ENCODE data around the gene PCGF6.
"Not testable (repeated sequence)": the region's sequence is repeated elsewhere in the genome, so short reads cannot be mapped to it uniquely, and the experiment has no call there.

PCGF6 gene

DNA sequence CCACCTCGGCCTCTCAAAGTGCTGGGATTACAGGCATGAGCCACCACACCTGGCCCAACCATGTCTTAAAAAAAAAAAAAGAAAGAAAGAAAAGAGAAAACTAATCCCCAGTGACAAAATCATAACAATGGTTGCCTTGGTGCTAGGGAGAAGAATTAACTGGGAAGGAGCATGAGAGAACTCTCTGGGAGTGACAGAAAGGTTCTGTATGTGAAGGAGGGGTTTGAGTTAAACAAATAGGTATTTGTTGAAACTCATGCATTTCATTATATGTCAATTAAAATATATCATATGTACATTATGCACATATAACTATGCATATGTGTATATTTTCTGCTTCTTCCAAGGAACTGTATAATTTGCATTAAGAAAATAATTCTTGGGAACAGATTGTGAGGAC lies 40.7 kb downstream of the PCGF6 start:
- DNase-seq: no peak

DNA sequence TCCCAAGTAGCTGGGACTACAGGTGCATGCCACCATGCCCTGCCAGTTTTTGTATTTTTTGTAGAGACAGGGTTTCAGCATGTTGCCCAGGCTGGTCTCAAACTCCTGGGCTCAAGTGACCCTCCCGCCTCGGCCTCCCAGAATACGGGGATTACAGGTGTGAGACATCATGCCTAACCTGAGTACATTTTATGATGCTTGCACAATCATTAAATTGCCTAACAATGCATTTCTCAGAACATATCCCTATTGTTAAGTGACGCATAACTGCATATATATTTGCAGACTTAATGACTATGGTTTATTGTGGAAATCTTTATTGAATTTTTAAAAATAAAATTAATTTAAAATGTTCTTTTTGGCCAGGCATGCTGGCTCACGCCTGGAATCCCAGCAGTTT lies 43.3 kb downstream of the PCGF6 start:
- DNase-seq: no peak

DNA sequence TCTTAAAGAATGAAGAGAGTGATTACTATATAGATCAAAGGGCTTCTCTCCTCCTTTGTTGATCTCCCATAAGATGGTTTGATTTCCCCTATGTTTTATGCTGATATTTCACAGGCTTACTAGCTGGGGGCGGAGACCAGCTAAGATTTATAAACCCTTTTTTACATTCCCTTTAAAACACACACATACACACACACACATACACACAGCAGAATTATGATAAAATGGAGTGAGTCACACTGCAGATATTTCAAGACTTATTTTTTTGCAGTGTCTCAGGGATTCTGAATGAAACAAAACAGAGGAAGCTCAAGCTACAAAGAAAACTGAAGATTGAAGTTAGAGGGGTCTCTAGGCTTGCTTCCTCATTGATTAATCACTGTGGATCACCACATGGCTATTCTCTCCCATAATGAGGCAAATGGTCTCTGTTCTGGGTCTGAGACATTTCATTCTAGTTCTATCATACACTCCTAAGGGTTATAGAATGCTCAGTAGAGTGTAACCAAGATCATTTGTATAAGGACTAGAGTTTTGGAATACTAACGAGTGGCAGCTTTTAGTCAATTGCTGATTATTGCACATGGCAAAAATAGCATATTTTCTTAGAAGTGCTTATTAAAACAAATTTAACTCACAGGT lies 55.4 kb downstream of the PCGF6 start:
- no peak for DNase-seq

DNA sequence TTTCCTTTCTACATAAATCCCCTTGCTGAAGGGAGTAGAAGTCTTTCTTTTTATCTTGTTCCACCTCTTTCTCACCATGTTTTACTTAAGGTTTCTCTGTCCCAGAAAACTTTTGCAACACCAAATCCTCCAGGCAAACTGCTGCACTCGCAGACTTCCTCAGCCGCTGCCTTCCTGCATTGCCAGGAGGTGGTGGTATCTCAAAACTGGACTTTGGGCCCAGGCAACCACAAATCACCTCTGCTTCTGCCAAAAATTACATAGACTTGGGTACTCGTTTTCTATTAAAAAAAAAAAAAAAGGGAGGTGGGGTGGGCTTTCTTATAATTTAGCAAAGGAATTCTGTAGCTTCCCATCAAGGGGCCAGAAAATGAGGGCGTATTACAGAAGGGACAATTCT lies 59.4 kb downstream of the PCGF6 start:
- no peak for DNase-seq

DNA sequence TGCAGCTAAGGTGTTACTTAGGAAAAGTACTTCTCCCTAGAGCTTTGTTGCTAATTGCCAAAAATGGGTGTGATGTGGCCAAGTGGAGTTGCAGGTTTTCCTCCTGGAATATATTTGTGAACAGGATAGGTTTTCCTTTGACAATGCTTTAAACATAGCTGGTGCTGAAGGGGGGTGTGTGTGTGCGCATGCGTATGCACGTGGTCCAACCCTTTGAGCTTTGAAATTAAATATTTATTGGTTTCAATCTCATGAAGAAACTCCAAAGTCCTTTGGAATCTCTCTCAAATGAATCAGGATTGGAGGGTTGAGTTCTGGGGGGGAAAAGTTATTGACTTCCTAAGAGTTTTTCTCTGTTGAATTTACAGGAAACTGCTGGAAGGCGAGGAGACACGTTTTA lies 62.9 kb downstream of the PCGF6 start:
- DNase-seq: no peak

DNA sequence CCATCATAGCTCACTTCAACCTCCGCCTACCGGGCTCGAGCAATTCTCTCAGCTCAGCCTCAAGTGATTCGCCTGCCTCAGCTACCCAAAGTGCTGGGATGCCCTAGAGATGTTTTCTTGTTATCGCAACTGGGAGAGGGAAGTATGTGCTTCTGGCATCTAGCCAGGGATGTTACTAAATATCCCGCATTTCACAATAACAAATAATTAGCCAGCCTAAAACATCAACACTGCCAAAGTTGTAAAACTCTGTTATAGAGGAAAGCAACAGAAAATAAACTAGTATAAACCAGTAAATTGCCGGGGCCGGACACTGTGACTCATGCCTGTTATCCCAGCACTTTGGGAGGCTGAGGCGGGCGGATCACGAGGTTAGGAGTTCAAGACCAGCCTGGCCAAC lies 66.8 kb downstream of the PCGF6 start:
- no peak for DNase-seq

DNA sequence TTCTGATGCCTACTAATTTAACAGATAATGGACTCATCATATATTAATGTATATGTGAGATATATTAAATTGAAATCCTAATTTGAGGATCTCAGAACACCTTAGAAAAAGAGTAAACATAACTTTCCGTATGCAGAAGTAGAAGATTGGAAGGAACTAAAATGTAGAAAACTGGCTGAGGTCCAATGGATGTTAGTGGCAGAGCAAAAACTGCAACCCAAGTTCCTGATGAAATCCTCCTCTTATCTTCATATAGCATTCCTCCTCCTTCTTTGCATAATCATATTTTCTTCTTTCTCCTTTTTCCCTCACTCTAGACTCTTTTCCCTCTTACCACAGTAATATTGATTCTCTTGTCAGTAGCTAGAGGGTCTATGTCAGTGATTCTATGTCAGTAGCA lies 68.0 kb downstream of the PCGF6 start:
- DNase-seq: no peak

DNA sequence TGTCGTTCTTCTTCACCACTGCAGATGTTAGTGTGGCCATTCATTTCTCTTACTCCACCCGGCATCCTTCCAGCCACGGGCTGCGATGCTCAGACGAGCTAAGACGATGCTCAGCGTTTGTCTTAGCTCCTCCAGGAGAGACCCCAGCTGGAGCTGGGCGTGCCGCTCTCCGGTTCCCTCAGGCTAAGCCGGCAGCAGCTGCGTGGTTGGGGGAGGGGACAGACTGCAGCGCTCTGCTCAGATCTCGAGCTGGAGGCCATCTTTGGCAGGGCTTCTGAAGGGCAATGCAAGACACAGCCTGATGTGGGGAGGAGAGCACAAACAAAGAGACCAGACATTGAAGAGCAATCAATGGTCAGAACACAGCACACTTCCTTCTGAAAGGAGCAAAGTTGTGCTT lies 69.2 kb downstream of the PCGF6 start:
- no peak for DNase-seq

DNA sequence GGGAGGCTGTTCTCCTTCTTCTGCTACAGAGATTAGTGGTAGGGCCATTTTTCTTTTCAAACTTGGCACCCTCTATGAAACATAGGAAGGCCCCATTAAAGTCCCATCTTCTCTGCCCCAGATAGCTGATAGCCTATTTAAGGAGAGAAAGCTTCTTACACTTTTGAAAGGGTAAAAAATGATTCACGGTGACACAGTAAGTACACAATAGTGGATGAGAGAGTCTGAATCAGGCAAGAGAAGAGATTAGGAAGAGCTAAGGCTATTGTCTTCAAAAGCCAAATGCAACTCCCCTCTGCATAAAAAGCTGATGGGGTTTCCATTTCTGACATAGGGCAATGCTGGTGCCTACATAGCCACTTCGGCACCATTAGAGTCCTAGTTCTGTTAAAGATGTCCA lies 70.4 kb downstream of the PCGF6 start:
- DNase-seq: no peak

DNA sequence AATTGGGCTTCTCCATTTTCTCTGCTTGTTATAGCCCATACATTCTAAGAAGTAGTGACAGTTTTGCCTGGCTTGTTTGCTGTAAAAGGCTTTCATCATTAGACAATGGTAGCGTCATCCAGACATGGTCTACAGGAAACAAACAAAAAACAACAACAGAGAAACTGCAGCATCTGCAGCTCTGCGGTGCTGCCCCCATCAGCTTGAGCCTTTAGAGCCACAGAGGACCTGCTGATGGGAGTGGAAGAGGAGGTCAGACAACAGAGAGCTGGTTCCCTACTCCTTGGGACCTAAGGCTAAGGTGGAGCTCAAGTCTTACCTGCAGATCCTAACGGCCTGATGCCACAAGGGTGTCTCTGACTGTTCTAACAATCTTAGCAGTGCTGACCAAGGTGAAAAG lies 70.9 kb downstream of the PCGF6 start:
- no peak for DNase-seq

DNA sequence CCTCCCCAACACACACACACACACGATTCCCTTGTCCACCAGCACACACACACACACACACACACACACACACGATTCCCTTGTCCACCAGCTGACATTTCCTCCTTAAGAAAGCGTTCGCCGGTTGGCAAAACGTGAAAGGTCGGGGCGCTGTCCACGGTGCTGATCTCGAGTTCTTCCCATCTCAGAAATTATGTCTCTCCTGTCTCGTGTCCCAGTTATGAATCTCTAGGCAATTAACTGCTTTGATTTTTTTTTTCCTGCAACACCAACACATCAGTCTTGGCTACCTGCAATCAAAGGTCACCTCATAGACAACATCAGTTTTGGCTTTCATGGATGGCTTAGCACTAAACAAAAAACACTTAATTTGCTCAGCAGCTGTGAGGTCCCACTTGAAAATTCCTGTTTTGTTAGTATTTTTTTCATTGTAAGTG lies 72.1 kb downstream of the PCGF6 start:
- DNase-seq: peak; percentile 30

DNA sequence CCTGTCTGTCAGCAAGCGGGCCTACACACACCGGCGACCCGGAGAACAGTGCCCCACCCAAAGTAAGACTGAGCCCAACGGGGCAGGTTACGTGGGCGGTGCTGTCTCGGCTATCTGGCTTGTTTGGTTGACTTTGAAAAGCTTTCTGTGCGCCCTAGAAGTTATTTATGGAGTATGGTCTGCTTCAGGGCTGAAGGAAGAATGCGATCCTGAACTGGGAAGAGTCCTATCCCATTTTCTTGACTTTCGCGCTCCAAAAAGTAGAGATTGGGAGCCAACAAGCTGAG lies 72.5 kb downstream of the PCGF6 start:
- no peak for DNase-seq

DNA sequence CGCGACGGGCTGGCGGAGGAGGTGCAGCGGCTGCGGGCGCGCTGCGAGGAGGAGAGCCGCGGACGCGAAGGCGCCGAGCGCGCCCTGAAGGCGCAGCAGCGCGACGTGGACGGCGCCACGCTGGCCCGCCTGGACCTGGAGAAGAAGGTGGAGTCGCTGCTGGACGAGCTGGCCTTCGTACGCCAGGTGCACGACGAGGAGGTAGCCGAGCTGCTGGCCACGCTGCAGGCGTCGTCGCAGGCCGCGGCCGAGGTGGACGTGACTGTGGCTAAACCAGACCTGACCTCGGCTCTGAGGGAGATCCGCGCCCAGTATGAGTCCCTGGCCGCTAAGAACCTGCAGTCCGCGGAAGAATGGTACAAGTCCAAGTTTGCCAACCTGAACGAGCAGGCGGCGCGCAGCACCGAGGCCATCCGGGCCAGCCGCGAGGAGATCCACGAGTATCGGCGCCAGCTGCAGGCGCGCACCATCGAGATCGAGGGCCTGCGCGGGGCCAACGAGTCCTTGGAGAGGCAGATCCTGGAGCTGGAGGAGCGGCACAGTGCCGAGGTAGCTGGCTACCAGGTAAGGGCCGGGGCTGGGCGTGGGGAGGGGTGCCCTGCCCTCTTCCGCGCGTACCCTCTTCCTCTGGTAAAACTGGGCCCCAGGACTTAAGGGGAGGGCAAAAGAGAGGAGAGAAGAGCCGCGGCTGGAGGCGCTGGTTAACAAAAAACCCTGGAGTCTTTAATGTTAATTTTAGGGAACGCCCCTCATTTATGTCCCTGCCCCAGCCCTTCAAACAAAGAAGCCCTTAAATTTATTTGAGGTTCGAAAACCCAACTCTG lies 73.0 kb downstream of the PCGF6 start:
- DNase-seq: no peak

DNA sequence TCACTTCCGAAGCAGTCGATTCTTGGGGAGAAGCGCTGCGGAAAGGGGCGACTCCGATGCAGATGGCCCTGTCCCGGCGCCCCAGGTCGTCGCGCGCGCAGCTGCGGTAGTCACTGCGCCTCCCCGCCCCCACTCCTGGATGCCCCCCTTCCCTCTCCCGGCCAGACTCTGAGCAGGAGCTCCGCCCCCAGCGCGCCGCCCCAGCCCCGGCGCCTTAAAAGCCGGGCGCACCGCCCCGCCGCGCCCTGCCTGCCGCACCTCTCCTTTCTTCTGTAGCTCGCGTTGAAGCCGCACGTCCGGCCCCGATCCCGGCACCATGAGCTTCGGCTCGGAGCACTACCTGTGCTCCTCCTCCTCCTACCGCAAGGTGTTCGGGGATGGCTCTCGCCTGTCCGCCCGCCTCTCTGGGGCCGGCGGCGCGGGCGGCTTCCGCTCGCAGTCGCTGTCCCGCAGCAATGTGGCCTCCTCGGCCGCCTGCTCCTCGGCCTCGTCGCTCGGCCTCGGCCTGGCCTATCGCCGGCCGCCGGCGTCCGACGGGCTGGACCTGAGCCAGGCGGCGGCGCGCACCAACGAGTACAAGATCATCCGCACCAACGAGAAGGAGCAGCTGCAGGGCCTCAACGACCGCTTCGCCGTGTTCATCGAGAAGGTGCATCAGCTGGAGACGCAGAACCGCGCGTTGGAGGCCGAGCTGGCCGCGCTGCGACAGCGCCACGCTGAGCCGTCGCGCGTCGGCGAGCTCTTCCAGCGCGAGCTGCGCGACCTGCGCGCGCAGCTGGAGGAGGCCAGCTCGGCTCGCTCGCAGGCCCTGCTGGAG lies 73.8 kb downstream of the PCGF6 start, which contains the start of gene INA:
TSS of gene INA (plus strand) at position 243 of the 817 bp plus-strand sequence. CDS start at position 317, 74 bp downstream.
- peak; percentile 56 for DNase-seq

DNA sequence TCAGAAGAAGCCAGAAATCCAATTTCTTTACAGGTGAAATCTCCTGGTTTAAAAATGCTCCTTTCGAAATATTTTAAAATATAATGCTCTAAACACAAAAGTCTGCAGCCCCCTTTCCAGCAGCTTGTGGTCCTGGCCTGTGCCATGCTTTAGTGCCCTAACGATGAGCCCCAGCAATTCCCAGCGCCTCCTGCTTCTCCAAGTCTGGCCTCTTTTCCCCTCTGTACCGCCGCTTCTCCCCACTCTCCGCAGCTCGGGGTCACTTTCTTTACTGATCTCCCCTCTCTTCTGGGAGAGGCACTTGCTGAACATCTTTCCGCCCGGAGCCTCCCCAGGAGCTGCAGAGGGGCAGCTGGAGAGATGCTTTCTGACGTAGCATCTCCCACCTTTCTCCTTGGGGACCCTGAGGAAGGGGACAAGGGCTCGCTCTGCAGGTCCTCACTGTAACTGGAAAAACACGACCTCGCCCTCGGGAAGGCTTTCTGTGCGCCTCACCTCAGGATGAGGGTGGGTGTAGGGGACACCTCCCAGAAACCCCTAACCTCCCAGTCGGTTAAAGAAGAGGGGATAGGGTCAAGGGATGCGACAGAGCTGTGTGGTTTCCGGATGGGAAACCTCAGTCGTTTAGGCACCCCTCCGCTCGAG lies 74.6 kb downstream of the PCGF6 start:
- DNase-seq: no peak

DNA sequence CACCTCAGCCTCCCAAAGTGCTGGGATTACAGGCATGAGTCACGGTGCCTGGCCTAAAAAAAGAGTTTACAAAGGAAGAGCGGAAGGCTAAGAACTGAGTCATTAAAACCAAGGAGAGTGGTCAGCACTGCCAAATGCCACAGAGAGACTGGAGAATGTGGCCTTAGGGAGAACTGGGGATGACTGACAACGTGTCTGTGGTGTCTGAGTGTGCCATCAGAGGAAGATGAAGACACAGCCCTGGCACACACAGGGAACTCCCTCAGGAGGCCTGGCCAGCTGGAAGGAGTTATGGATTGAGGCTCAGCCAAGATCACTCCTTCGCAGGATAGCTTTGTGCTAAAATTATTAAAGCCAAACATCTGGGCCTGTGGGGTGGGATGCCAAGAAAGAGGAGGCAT lies 77.9 kb downstream of the PCGF6 start:
- DNase-seq: no peak

DNA sequence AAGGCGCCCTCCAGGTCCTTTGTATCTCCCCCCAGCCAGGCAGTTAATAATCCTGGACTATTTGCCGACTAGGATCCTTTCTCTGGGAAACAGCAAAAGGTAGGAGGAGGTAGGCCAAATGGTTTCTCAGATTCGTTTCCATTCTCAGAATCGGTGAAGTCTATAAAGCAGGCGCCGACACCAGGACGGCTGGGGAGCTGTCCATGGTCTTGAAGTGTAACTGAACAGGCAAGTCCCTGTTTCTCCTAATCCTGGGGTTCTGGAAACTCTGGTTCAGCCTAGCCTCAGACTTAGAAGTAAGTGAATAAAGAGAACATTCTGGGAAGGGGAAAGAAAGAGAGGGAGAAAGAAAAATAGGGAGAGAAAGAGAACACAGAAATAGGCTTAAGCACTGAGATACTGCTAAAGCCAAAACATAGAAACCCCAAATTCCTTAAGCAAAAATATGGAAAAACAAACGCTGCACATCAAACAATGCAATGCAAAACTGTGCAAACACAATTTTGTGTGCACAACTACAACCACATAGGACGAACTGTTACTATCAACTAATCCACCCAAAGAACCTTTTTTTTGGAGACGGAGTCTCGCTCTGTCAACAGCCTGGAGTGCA lies 85.1 kb downstream of the PCGF6 start:
- peak; percentile 28 for DNase-seq

DNA sequence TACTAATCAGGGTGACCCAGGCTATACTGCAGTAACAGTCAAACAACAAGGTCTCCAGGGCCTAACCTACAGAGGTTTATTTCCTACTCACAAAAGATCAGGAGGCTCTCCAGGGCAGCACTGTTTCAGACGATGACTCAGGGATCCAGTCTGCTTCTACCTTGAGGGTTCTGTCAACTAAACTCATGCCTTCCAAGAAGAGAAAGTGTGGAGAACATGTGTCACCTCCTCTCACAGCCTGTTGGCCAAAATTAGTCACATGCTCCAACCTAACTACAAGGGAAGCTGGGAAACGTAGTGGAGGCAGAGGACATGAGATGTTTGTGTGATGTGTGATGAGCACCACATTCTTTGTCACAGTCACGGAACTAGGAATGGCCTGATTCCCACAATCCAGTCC lies 88.7 kb downstream of the PCGF6 start:
- peak; percentile 25 for DNase-seq

DNA sequence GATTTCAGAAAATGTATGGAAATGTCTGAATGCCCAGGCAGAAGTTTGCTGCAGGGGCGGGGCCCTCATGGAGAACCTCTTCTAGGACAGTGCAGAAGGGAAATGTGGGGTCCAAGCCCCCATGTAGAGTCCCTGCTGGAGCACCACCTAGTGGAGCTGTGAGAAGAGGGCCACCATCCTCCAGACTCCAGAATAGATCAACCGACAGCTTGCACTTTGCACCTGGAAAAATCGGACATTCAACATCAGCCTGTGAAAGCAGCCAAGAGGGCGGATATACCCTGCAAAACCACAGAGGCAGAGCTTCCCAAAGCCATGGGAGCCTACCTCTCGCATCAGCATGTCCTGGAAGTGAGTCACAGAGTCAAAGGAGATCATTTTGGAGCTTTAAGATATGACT lies 91.0 kb downstream of the PCGF6 start:
- no peak for DNase-seq

DNA sequence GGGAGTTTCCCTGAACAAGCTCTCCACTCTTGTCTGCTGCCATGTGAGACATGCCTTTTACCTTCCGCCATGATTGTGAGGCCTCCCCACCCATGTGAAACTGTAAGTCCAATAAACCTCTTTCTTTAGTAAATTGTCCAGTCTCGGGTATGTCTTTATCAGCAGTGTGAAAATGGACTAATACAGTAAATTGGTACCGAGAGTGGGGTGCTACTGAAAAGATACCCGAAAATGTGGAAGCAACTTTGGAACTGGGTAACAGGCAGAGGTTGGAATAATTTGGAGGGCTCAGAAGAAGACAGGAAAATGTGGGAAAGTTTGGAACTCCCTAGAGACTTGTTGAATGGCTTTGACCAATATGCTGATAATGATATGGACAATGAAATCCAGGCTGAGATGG lies 92.0 kb downstream of the PCGF6 start:
- not testable (repeated sequence) for DNase-seq

DNA sequence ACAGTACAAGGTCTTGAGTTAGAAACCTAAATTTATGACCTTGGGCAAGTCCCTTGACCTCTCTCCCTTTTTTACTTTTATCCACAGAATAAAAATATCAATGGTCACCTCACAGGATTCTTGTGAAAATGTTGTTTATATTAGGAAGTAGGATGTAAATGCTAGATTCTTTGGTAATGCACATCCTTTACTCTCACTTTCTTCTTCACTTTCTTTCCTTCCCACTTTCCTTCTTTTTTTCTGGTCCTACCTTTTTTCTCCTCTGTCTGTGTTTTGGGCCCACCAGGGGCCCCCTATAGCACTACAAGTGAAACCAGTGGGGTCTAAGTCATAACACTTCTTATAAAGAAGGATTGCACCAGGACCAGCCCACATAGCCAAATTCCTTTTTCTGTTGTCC lies 93.1 kb downstream of the PCGF6 start:
- no peak for DNase-seq

DNA sequence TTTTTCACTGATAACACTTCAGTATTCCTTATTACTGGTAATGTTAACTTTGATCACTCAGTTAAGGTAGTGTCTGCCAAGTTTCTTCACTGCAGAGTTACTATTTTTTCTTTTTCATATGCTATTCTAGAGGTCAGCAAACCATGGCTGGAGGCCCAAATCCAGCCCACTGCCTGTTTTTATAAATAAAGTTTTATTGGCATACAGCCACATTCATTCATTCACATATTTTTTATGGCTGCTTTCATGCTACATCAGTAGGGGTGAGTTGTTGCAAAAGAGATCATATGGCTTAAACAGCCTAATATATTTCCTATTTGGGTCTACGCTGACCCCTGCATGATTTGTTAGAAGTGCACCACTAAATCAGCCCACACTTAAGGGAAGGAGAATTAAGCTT lies 94.3 kb downstream of the PCGF6 start:
- no peak for DNase-seq
